NCI-H446 treated with DMSO at 0.1 percent for 48 hours (cell line): ENCODE results near the gene CAB39.

Source experiments
- DNase-seq: peaks from one replicate; lab custom pipeline; 2025; lab: John Stamatoyannopoulos, UW

CAB39 gene

GRCh38 chr2:230821261-230821990 is 108.8 kb downstream of the CAB39 start:
- no peak for DNase-seq

DNA sequence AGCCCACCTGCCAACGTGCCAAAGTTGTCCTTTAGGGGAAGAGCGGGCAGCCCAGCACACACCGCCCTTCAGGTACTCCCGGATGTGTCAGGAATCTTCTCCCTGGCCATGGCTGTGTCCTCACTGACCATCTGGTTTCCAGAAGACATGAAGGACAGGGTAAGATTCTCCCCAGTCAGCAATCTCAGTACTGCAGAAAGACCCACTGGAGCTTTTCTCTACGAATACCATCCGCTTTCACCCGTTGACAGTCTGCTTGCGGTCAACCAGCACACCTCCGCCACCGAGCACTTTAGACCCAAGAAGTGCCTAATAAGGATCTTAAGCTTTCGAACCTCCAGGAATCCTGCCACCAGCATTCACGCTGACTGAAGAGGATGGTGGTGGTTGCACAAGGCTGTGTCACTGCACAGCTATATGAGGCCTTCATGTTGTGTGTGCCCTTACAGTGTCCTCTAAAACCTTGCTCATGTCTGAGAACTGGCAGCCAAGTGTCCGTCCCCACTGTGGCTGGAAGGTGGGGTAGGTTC is 109.4 kb downstream of the CAB39 start:
- no peak for DNase-seq

- DNase-seq = no peak
Observed at GRCh38 chr2:230823264-230823964, 110.8 kb downstream of the CAB39 start.

- peak; percentile 19 for DNase-seq
Observed at GRCh38 chr2:230824406-230824978, 111.8 kb downstream of the CAB39 start.

- DNase-seq = no peak
Observed at GRCh38 chr2:230825354-230825753, 112.7 kb downstream of the CAB39 start.

GRCh38 chr2:230827774-230828271 is 115.2 kb downstream of the CAB39 start:
- DNase-seq = no peak

DNA sequence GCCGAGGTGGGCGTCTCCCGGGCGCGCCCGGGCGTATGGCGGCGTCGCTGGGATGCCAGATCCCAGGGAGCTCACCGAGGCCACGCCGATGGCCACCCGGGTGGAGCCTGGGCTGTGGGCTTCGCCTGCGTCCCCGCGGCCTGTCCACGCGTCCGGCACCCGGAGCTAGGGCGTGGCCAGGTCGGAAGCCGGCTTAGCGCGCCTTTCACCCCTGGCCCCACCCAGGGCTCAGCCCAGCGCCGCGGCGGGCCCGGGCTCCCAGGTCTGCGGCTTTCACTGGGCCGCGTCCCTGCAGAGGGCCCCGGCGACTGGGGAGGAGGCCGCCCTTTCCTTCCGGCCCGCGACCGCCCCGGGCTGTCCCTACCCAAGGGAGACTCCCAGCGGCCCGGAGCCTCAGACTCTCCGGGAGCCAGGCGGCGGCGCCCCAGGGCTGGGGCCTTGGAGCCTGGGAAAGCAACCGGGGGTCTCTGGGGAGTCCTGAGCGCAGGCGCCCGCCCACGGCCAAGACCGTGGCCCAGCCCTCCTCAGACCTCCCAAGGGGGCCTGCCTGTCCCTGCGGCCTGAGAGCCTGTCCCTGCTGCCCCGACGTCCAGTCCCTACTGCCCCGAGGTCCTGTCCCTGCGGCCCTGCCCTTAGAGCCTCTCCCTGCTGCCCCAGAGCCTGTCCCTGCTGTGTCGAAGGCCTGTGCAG is 115.8 kb downstream of the CAB39 start:
- DNase-seq = no peak

DNA sequence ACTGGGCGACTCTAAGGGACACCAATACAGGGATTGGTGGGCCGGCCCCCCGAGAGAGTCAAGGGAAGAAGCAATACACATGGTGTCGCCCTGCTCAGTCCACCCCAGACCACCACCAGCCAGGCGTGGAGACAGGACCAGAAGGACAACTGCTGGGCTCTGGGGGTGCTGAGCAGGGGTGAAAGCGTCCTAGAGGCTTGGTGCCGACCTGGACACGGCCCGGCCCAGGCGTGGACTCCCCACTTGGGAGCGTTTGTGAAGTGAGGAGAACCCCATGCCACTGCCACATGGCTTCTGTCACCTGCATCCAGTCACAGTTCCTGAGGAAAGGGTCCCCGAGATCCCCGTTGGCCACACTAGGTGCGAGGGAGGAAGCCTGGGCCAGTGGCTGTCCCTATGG is 116.7 kb downstream of the CAB39 start:
- DNase-seq = no peak

DNA sequence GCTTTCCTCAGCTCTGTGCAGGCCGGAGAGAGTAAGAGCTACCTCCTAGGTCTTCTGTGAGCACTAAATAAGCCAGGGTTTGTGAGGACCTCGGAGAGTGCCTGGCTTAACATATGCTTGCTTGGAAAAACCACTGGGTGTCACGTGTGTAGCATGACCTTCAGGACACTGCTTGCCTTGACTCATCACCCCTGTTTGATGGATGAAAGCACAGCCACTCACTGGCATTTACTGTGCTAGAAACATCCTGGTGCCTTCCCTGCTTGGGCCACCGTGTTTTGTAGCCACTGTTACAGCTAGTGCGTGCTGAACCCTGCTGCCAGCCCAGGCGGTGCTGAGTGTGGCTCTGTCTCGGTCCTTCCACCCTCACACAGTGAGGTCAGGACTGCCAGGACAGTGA is 117.3 kb downstream of the CAB39 start:
- no peak for DNase-seq

DNA sequence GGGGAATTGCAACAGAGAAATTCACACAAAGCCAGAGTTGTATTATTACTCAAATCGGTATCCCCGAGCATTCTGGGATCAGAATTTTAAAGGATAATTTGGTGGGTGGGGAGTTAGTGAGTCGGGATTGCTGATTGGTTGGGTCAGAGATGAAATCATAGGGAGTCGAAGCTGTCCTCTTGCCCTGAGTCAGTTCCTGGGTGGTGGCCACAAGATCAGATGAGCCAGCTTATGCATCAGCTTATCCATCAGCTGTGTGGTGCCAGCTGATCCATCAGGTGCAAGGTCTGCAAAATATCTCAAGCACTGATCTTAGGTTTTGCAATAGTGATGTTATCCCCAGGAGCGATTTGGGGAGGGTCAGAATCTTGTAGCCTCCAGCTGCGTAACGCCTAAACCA is 117.8 kb downstream of the CAB39 start:
- no peak for DNase-seq

DNA sequence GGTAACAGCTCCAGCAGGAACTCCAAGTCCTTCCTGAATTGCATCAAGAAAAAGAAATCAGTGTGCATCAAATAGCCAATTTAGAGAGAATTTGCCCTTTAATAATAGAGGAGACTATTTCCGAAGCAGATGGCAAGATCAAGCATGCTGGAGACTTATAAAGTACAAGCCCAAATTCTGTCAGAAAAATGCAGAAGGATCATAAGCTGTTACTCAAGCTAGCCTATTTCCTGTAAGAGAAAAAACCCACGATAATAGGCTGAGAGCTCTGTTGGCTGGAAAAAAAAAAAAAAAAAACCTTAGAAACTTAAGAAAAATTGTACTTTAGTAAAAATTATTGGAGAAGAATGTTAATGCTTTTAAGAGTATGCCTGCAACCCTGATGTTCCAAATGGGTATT is 127.7 kb downstream of the CAB39 start:
- no peak for DNase-seq

GRCh38 chr2:230842473-230842872 is 129.8 kb downstream of the CAB39 start:
- DNase-seq = no peak

GRCh38 chr2:230843132-230843531 is 130.5 kb downstream of the CAB39 start:
- no peak for DNase-seq

DNA sequence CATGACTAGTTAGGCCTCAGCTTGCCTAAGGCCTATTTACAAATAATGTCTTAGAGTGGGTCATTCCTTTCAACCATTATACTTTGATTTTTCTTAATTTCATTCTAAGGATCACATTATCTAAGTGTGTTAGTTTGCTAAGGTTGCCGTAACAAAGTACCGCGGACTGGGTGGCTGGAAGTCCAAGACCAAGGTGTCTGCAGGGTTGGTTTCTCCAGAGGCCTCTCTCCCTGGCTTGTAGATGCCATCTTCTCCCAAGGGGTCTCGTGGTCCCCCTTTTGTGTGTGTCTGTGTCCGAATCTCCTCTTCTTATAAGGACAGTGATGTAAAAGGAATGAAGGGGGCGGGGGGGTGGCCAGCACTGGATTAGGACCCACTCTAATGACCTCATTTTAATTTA is 133.7 kb downstream of the CAB39 start:
- no peak for DNase-seq

- DNase-seq = no peak
Observed at GRCh38 chr2:230847883-230848388, 135.3 kb downstream of the CAB39 start.

DNA sequence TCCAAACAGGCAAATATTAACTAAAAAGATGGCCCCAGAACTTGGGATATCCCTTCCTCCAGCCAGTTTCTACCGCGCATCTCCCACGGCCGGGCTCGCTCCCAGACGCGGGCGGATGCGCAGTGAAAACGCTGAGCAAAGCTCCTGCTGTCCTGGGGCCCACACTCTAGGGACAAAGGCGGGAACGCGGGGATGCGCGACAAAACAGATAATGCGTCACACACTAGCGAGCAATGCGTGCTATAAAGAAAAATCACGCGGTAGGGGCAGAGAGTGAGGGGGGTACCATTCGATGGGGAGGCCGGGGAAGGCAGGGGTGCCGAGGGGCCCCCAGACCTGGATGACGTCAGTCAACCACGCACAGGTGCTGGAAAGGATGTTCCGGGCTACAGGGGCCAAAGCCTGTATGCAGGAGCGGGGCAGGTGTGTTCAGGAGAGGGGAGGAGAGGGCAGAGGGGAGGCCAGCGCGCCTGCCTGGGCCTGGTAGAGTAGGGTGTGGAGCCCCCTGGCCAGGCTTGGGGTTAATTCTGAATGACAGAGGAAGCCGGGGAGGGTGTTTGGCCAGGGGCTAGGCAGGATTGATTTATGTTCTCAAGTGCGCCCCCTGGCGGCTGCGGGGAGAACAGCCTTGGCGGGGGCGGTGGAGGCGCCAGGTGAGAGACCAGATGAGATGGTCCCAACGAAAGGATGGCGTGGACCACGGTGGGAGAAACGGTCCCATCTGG is 137.2 kb downstream of the CAB39 start:
- DNase-seq = no peak

GRCh38 chr2:230850358-230850658 is 137.7 kb downstream of the CAB39 start:
- DNase-seq = no peak

DNA sequence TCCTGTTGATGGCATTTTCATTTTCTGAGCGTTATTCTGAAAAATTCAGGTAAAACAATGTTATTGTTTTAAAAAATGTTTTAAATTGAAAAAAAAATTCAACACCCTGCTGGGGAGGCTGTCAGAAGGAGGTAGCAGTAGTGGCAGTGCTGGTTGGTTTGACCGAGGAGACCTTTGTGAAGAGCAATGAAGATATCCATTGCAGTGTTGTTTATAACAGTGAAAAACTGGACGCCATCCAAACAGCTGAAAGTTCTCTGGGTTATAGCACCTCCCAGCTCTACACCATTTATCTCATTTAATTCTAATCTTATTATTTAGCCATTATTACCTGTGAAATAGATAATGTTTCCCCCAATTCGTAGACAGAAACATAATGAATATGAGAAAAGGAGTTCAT is 139.5 kb downstream of the CAB39 start:
- DNase-seq = no peak

DNA sequence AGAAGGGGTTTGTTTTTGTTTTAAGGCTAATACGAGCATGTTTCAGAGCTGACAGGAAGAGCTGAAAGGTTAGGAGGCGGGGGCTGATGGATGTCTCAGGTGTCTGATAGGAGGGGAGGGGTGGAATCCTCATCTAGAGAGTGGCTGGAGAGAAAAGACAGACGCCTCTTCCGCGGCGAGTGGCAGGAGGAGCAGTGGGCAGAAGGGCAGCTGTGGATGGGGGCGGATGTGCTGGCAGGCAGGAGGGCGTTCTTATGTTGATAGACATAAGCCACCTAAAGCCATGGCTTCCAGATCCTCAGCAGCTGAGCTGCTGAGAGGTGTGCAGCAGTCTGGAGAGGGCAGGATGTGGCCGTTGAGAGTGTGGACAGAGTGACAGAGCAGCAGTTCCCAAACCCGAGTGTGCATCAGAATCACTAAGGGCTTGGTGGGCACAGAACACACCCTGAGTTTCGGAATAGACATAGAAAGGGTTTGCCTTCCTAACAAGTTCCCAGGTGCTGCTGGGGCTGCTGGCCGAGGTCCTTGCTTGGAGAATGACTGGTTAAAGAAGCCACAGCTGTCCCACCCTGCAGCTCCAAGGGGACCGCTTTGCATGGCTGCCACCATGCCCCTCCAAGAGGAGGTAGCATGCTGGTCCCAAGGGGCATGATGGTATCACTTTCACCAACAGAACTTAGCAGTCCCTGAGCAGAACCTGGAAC is 149.1 kb downstream of the CAB39 start:
- no peak for DNase-seq

GRCh38 chr2:230862292-230862691 is 149.7 kb downstream of the CAB39 start:
- no peak for DNase-seq

- DNase-seq = no peak
Observed at GRCh38 chr2:230863031-230863430, 150.4 kb downstream of the CAB39 start.
